Activated CD4-positive, alpha-beta T cell treated with anti-CD3 and anti-CD28 coated beads, Interleukin-2, Interleukin-4, amounts not matched to agents 100 ng/mL and 50 ng/mL, durations not matched to agents 16 hours and 8 hours (primary cell): ENCODE results near the gene IGF2BP2.

Experiments used
- DNase-seq: peaks from one replicate; pipeline ENCODE4 v3.0.0-alpha.2; 2020; ENCODE audit warnings: low spot score

Gene IGF2BP2

GRCh38 chr3:185733980-185734724 is 90.7 kb downstream of the IGF2BP2 start:
- DNase-seq, result peak; percentile 34

GRCh38 chr3:185732782-185733181 is 92.1 kb downstream of the IGF2BP2 start:
- DNase-seq, result no peak

- no peak for DNase-seq
These were observed 94.3 kb downstream of the IGF2BP2 start for GRCh38 chr3:185730550-185730949.

GRCh38 chr3:185729337-185730055 is 95.3 kb downstream of the IGF2BP2 start:
- DNase-seq, result peak; percentile 49

GRCh38 chr3:185728630-185729336 is 96.1 kb downstream of the IGF2BP2 start:
- DNase-seq, result no peak

- no peak for DNase-seq
These were observed 97.0 kb downstream of the IGF2BP2 start for GRCh38 chr3:185727873-185728272.

- no peak for DNase-seq
These were observed 98.4 kb downstream of the IGF2BP2 start for GRCh38 chr3:185726254-185726967.

GRCh38 chr3:185724761-185725160 is 100.1 kb downstream of the IGF2BP2 start:
- no peak for DNase-seq

- no peak for DNase-seq
These were observed 100.6 kb downstream of the IGF2BP2 start for GRCh38 chr3:185724251-185724650.

GRCh38 chr3:185722881-185723280 is 102.0 kb downstream of the IGF2BP2 start:
- no peak for DNase-seq

- DNase-seq, result no peak
These were observed 102.9 kb downstream of the IGF2BP2 start for GRCh38 chr3:185721970-185722369.

GRCh38 chr3:185720326-185720725 is 104.5 kb downstream of the IGF2BP2 start:
- no peak for DNase-seq

GRCh38 chr3:185718736-185719593 is 105.9 kb downstream of the IGF2BP2 start:
- no peak for DNase-seq

GRCh38 chr3:185717627-185718402 is 107.0 kb downstream of the IGF2BP2 start:
- DNase-seq, result no peak

- DNase-seq, result no peak
These were observed 107.7 kb downstream of the IGF2BP2 start for GRCh38 chr3:185717121-185717520.

GRCh38 chr3:185716436-185717108 is 108.3 kb downstream of the IGF2BP2 start:
- DNase-seq, result no peak

GRCh38 chr3:185715091-185715490 is 109.8 kb downstream of the IGF2BP2 start:
- no peak for DNase-seq

- DNase-seq, result no peak
These were observed 110.8 kb downstream of the IGF2BP2 start for GRCh38 chr3:185714085-185714484.

GRCh38 chr3:185713015-185713414 is 111.8 kb downstream of the IGF2BP2 start:
- DNase-seq, result no peak

- no peak for DNase-seq
These were observed 112.5 kb downstream of the IGF2BP2 start for GRCh38 chr3:185712337-185712736.
